Retina (tissue), 1 donor: ENCODE data around the gene SPANXN1.
"Not testable (repeated sequence)": the region's sequence is repeated elsewhere in the genome, so short reads cannot be mapped to it uniquely, and the experiment has no call there.

Experiments
- DNase-seq: peaks from one replicate; pipeline ENCODE4 v3.0.0-alpha.2; 2016

Gene SPANXN1, protein sequence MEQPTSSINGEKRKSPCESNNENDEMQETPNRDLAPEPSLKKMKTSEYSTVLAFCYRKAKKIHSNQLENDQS

DNA sequence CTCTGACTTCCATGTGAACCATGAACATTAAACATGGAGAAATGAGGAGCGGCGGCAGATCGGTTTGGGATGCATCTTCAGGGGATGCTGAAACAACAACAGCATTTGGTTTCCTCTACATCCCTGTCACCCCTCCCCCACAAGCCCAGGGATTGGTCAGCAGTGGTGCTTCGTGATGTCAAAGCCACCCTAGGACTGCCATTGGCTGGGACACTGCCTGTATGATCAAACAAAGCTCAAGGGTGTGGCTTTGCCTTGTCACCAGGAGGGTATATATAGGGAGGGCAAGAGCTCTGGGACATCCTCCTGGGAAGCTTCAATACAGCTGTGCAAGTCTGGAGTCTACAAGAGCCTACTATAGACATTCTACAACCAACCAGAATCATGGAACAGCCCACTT lies at the start of gene SPANXN1:
SPANXN1 (plus strand) TSS at position 301 of the 400 bp plus-strand sequence; CDS start at position 385, 84 bp downstream.
- not testable (repeated sequence) for DNase-seq

- no peak for DNase-seq
Observed at GRCh38 chrX:145199078-145199477, 48.2 kb upstream of the SPANXN1 start.

DNA sequence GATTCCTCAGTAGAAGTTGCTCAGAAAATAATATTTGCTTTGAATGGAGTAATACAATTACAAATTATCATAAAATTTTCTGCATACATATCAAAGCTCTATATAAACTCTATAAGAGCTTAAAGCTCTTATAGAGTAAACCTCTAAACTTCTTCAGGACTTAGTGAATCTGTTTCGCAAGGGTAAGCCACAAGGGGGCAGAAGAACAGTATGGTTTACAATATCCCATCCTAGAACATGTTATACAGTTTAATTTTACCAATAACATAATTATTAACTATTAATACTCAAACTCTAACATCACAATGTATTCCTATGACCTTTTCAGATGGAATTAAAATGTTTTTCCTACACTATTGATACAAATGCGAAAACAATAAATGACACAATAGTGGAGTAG lies 33.8 kb upstream of the SPANXN1 start:
- no peak for DNase-seq

- no peak for DNase-seq
Observed at GRCh38 chrX:145292218-145292617, 44.9 kb downstream of the SPANXN1 start.
